ENCODE data around the gene ERMARD. TPM values are rescaled to one million over a fixed set of nuclear protein-coding genes. Genes with fewer than 3 reads are reported as not detected.

Gene ERMARD
- total RNA-seq, 1 experiment from 2014 or later = 17.7 TPM

- peaks cover 6% of the 10 kb centered on the region; the same call in 1 of the 2 replicates for H3K9me3 Mint-ChIP-seq
- H3K4me3 Mint-ChIP-seq = no peak overlapping the region
- TF ChIP-seq OVOL2 (CRISPR knock-in tag; IDR thresholded peaks at IDR 0.05; ENCODE audit: borderline replicate concordance) (no peak), ZNF423 (CRISPR knock-in tag; IDR thresholded peaks at IDR 0.05) (no peak), SP1 (CRISPR knock-in tag; conservative IDR thresholded peaks at IDR 0.05) (no peak), NR3C1 (CRISPR knock-in tag; conservative IDR thresholded peaks at IDR 0.05; ENCODE audit: low read depth) (no peak), SMAD4 (CRISPR knock-in tag; IDR thresholded peaks at IDR 0.05) (no peak), FOXJ3 (CRISPR knock-in tag; IDR thresholded peaks at IDR 0.05; ENCODE audit: borderline replicate concordance) (no peak), MAX (CRISPR knock-in tag; IDR thresholded peaks at IDR 0.05) (no peak)
- TF ChIP-seq, protein P1, sequence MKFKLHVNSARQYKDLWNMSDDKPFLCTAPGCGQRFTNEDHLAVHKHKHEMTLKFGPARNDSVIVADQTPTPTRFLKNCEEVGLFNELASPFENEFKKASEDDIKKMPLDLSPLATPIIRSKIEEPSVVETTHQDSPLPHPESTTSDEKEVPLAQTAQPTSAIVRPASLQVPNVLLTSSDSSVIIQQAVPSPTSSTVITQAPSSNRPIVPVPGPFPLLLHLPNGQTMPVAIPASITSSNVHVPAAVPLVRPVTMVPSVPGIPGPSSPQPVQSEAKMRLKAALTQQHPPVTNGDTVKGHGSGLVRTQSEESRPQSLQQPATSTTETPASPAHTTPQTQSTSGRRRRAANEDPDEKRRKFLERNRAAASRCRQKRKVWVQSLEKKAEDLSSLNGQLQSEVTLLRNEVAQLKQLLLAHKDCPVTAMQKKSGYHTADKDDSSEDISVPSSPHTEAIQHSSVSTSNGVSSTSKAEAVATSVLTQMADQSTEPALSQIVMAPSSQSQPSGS (CRISPR knock-in tag; IDR thresholded peaks at IDR 0.05; ENCODE audit: borderline replicate concordance, low read depth) = no peak
- ATAC-seq (no peak), DNase-seq (ENCODE audit: low spot score) (no peak)
- ChIA-PET CTCF (interaction anchor here (2.9 to 5.3 kb wide), 2 partner anchors 17 to 24 kb away, joined by 21 to 47 read pairs; no protein-coding TSS in a partner anchor), POLR2A (interaction anchor here (1.0 to 1.1 kb wide), 2 partner anchors 13 to 17 kb away, joined by 3 to 4 read pairs; no protein-coding TSS in a partner anchor)
- H3K27ac Mint-ChIP-seq = no peak overlapping the region
- H3K27me3 Mint-ChIP-seq (ENCODE audit: low read depth) = peaks cover 40% of the 10 kb centered on the region
- peaks cover 12% of the 10 kb centered on the region for H3K4me1 Mint-ChIP-seq
- no peaks in the 10 kb centered on the region for H3K36me3 Mint-ChIP-seq
Measured at GRCh38 chr6:169807229-169807628, 55.8 kb downstream of the ERMARD start.

DNA sequence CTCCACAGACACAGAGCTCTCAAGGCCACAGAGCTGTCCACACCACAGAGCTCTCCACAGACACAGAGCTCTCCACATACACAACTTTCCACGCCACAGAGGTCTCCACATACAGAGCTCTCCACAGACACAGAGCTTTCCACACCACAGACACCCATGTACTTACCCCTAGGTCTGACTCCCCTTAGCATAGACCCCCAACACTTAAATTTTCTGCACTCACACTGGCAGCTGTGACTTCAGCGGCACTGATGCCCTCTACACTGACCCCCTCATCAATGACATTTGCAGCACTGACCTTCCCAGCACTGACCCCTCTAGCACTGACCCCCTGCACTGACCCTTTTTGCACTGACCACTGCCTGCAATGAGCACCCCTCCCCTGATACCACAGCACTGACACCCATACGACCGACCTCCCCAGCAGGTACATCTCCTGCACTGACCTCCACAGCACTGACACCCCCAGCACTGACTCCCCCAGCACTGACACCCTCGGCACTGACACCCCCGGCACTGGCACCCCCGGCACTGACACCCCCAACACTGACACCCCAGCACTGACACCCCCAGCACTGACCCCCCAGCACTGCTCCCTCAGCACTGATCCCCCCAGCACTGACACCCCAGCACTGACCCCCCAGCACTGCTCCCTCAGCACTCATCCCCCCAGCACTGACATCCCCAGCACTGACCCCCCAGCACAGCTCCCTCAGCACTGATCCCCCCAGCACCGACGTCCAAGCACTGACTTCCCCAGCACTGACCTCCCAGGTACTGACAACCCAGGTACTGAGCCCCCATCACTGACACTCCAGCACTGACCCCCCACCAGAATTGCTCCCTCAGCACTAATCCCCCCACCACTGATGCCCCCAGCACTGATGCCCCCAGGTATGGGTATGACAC is 56.5 kb downstream of the ERMARD start:
- CTCF ChIA-PET = interaction anchor here (2.9 to 5.3 kb wide), 2 partner anchors 18 to 24 kb away, joined by 21 to 47 read pairs; no protein-coding TSS in a partner anchor
- H3K9me3 Mint-ChIP-seq = peaks cover 6% of the 10 kb centered on the region; the same call in 1 of the 2 replicates
- no peak overlapping the region for H3K4me3 Mint-ChIP-seq
- peaks cover 12% of the 10 kb centered on the region for H3K4me1 Mint-ChIP-seq
- H3K27ac Mint-ChIP-seq = no peak overlapping the region
- no peaks in the 10 kb centered on the region for H3K36me3 Mint-ChIP-seq
- H3K27me3 Mint-ChIP-seq (ENCODE audit: low read depth) = peaks cover 40% of the 10 kb centered on the region
- POLR2A ChIA-PET = interaction anchor here (1.0 to 1.1 kb wide), 2 partner anchors 13 to 18 kb away, joined by 3 to 4 read pairs; no protein-coding TSS in a partner anchor
- no peak for ATAC-seq
- TF ChIP-seq E2F1 (CRISPR knock-in tag; IDR thresholded peaks at IDR 0.05) (no peak), SP1 (CRISPR knock-in tag; conservative IDR thresholded peaks at IDR 0.05) (no peak), CREB1 (CRISPR knock-in tag; IDR thresholded peaks at IDR 0.05) (no peak), TEAD4 (CRISPR knock-in tag; IDR thresholded peaks at IDR 0.05) (no peak), FOXP1 (CRISPR knock-in tag; IDR thresholded peaks at IDR 0.05; ENCODE audit: borderline replicate concordance) (no peak)
- TF ChIP-seq, protein P2, sequence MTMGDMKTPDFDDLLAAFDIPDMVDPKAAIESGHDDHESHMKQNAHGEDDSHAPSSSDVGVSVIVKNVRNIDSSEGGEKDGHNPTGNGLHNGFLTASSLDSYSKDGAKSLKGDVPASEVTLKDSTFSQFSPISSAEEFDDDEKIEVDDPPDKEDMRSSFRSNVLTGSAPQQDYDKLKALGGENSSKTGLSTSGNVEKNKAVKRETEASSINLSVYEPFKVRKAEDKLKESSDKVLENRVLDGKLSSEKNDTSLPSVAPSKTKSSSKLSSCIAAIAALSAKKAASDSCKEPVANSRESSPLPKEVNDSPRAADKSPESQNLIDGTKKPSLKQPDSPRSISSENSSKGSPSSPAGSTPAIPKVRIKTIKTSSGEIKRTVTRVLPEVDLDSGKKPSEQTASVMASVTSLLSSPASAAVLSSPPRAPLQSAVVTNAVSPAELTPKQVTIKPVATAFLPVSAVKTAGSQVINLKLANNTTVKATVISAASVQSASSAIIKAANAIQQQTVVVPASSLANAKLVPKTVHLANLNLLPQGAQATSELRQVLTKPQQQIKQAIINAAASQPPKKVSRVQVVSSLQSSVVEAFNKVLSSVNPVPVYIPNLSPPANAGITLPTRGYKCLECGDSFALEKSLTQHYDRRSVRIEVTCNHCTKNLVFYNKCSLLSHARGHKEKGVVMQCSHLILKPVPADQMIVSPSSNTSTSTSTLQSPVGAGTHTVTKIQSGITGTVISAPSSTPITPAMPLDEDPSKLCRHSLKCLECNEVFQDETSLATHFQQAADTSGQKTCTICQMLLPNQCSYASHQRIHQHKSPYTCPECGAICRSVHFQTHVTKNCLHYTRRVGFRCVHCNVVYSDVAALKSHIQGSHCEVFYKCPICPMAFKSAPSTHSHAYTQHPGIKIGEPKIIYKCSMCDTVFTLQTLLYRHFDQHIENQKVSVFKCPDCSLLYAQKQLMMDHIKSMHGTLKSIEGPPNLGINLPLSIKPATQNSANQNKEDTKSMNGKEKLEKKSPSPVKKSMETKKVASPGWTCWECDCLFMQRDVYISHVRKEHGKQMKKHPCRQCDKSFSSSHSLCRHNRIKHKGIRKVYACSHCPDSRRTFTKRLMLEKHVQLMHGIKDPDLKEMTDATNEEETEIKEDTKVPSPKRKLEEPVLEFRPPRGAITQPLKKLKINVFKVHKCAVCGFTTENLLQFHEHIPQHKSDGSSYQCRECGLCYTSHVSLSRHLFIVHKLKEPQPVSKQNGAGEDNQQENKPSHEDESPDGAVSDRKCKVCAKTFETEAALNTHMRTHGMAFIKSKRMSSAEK (CRISPR knock-in tag; IDR thresholded peaks at IDR 0.05; ENCODE audit: borderline replicate concordance) = no peak
- TF ChIP-seq, protein P3, sequence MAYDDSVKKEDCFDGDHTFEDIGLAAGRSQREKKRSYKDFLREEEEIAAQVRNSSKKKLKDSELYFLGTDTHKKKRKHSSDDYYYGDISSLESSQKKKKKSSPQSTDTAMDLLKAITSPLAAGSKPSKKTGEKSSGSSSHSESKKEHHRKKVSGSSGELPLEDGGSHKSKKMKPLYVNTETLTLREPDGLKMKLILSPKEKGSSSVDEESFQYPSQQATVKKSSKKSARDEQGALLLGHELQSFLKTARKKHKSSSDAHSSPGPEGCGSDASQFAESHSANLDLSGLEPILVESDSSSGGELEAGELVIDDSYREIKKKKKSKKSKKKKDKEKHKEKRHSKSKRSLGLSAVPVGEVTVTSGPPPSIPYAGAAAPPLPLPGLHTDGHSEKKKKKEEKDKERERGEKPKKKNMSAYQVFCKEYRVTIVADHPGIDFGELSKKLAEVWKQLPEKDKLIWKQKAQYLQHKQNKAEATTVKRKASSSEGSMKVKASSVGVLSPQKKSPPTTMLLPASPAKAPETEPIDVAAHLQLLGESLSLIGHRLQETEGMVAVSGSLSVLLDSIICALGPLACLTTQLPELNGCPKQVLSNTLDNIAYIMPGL (CRISPR knock-in tag; IDR thresholded peaks at IDR 0.05) = no peak
- no peak for DNase-seq (ENCODE audit: low spot score)

Data from WTC11 (cell line).